ENCODE measurements around the gene MMP25.
A peak's percentile ranks its signal among the peaks of the same experiment; 100 is the strongest.

Gene MMP25

GRCh38 chr16:3058139-3059030, 12.0 kb downstream of the MMP25 start:
- H3K27ac ChIP-seq (ENCODE audit: low read depth, low read length, severe bottlenecking): no peak overlapping the region

GRCh38 chr16:3059041-3059722, 12.8 kb downstream of the MMP25 start:
- 1 to 2% methylated on average over 50 to 63 of the region's 67 CpGs for WGBS, 2 experiments (ENCODE audit: insufficient coverage in 2 of 2)
- H3K9me3 ChIP-seq (ENCODE audit: control insufficient read depth, low read length): no peaks in the 10 kb centered on the region
- no peaks in the 10 kb centered on the region for H3K36me3 ChIP-seq (ENCODE audit: control insufficient read depth, insufficient read depth, low read length)
- peaks cover 15% of the 10 kb centered on the region for H3K4me1 ChIP-seq (ENCODE audit: control insufficient read depth, insufficient read depth, low read length, poor library complexity, severe bottlenecking)
- peak overlapping the region; percentile 91 for H3K27ac ChIP-seq (ENCODE audit: low read depth, low read length, severe bottlenecking)
- peak overlapping the region; percentile 69 for H3K4me3 ChIP-seq (ENCODE audit: extremely low read depth, insufficient read depth, low read length, poor library complexity, severe bottlenecking)

More at GRCh38 chr16:3058139-3059030, 12.0 kb downstream of the MMP25 start:
- Histone ChIP-seq H3K36me3 (ENCODE audit: control insufficient read depth, insufficient read depth, low read length) (no peaks in the 10 kb centered on the region), H3K9me3 (ENCODE audit: control insufficient read depth, low read length) (no peaks in the 10 kb centered on the region), H3K4me1 (ENCODE audit: control insufficient read depth, insufficient read depth, low read length, poor library complexity, severe bottlenecking) (peaks cover 15% of the 10 kb centered on the region), H3K4me3 (ENCODE audit: extremely low read depth, insufficient read depth, low read length, poor library complexity, severe bottlenecking) (peak overlapping the region; percentile 69)
- 17 to 18% methylated on average over 45 to 49 of the region's 77 CpGs for WGBS, 2 experiments (ENCODE audit: insufficient coverage in 2 of 2)

DNA sequence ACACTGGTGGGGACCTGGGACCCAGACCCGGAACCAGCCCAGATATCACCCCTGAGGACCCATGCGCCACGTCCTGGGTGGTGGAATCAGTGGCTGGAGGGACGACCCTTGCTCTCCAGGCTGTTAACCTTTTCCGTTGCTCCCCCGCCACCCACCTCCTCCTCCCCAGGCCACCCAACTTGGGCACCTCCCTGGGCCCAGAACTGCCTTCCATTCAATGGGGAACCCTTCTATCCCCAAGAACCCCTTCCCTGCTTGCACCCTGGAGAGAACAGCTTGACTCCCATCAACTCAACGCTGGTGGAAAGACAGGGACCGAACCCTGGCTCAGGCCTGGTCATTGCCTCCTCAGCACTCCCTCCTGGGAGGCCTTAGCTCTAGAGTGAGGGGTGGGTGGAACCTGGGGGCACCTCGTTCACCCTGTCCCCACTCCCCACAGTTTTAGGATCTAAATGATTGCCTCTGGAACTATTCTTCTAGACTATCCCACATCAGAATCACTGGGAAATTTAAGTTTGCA, 13.4 kb downstream of the MMP25 start:
- Histone ChIP-seq H3K4me3 (ENCODE audit: extremely low read depth, insufficient read depth, low read length, poor library complexity, severe bottlenecking) (peak overlapping the region; percentile 69), H3K36me3 (ENCODE audit: control insufficient read depth, insufficient read depth, low read length) (no peaks in the 10 kb centered on the region), H3K27ac (ENCODE audit: low read depth, low read length, severe bottlenecking) (peak overlapping the region; percentile 91), H3K9me3 (ENCODE audit: control insufficient read depth, low read length) (no peaks in the 10 kb centered on the region), H3K4me1 (ENCODE audit: control insufficient read depth, insufficient read depth, low read length, poor library complexity, severe bottlenecking) (peaks cover 15% of the 10 kb centered on the region)
- 72 to 79% methylated on average over 6 of the region's 9 CpGs for WGBS, 2 experiments (ENCODE audit: insufficient coverage in 2 of 2)

- Histone ChIP-seq H3K4me3 (ENCODE audit: extremely low read depth, insufficient read depth, low read length, poor library complexity, severe bottlenecking) (no peak overlapping the region), H3K4me1 (ENCODE audit: control insufficient read depth, insufficient read depth, low read length, poor library complexity, severe bottlenecking) (peaks cover 15% of the 10 kb centered on the region), H3K27ac (ENCODE audit: low read depth, low read length, severe bottlenecking) (no peak overlapping the region), H3K9me3 (ENCODE audit: control insufficient read depth, low read length) (no peaks in the 10 kb centered on the region), H3K36me3 (ENCODE audit: control insufficient read depth, insufficient read depth, low read length) (no peaks in the 10 kb centered on the region)
- WGBS, 2 experiments (ENCODE audit: insufficient coverage in 2 of 2): 92 to 95% methylated on average over 9 to 10 of the region's 14 CpGs
Observed at GRCh38 chr16:3060339-3061127, 14.2 kb downstream of the MMP25 start.

DNA sequence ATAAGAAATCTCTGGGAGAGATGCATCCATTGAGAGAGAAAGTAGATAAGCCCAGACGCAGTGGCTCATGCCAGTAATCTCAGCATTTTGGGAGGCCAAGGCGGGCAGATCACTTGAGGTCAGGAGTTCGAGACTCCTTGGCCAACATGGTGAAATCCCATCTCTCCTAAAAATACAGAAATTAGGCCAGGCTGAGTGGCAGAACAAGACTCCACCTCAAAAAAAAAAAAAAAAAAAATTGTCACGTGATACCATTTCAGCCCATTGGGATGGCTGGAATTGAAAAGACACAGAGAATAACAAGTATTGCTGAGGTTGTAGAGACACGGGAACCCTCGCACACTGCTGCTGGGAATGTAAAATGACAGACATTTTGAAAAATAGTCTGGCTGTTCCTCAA, 16.2 kb downstream of the MMP25 start:
- Histone ChIP-seq H3K36me3 (ENCODE audit: control insufficient read depth, insufficient read depth, low read length) (no peaks in the 10 kb centered on the region), H3K4me1 (ENCODE audit: control insufficient read depth, insufficient read depth, low read length, poor library complexity, severe bottlenecking) (peaks cover 15% of the 10 kb centered on the region), H3K4me3 (ENCODE audit: extremely low read depth, insufficient read depth, low read length, poor library complexity, severe bottlenecking) (no peak overlapping the region), H3K9me3 (ENCODE audit: control insufficient read depth, low read length) (no peaks in the 10 kb centered on the region), H3K27ac (ENCODE audit: low read depth, low read length, severe bottlenecking) (no peak overlapping the region)
- WGBS, 2 experiments (ENCODE audit: insufficient coverage in 2 of 2): 96 to 97% methylated on average over 5 of the region's 6 CpGs

- WGBS, 2 experiments (ENCODE audit: insufficient coverage in 2 of 2): 86 to 89% methylated on average over 5 to 8 of the region's 8 CpGs
- Histone ChIP-seq H3K9me3 (ENCODE audit: control insufficient read depth, low read length) (no peaks in the 10 kb centered on the region), H3K4me3 (ENCODE audit: extremely low read depth, insufficient read depth, low read length, poor library complexity, severe bottlenecking) (no peak overlapping the region), H3K4me1 (ENCODE audit: control insufficient read depth, insufficient read depth, low read length, poor library complexity, severe bottlenecking) (peaks cover 12% of the 10 kb centered on the region), H3K36me3 (ENCODE audit: control insufficient read depth, insufficient read depth, low read length) (no peaks in the 10 kb centered on the region), H3K27ac (ENCODE audit: low read depth, low read length, severe bottlenecking) (no peak overlapping the region)
Observed at GRCh38 chr16:3063625-3064386, 17.4 kb downstream of the MMP25 start.

GRCh38 chr16:3065069-3065741, 18.8 kb downstream of the MMP25 start, which contains the start of gene IL32:
TSS of gene IL32 (plus strand) at chr16:3065640. CDS start at chr16:3065812, 172 bp downstream.
- no peak within 1 kb of the TSS for H3K4me3 ChIP-seq (ENCODE audit: extremely low read depth, insufficient read depth, low read length, poor library complexity, severe bottlenecking)
- H3K4me1 ChIP-seq (ENCODE audit: control insufficient read depth, insufficient read depth, low read length, poor library complexity, severe bottlenecking): peaks cover 4% of the 10 kb centered on the region
- WGBS, 2 experiments (ENCODE audit: insufficient coverage in 2 of 2): 81 to 92% methylated on average over 8 to 9 of the region's 13 CpGs

DNA sequence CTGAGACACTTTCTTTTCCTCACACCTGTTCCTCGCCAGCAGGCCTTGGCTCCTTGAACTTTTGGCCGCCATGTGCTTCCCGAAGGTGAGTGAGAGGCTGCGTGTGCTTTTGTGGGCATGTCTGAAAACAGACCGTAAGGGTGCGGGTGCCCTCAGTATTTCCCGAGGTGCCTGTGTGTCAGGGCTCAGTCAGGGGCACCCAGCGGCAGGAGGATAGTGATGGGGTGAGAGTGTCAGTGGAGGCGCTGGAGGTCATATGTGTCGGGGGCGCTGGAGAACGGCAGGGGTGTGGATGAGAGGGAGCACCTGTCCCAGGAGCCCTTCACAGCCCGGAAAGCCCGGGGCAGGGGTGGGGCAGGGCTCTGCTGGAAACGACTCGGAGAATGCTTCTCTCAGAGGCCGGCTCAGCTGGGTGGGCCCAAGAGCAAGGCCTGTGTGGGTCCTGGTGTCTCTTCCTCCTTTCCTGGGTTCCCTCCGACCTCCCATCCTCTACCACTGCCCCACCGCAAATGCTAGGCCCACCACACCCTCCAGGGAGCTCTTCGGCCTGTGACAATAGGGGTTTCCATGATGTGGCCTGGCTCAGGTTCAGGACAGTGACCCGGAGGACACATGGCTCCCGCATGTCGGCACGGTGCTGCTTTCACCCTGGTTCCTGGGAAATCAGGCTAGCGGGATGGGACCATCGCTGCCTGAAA, 19.5 kb downstream of the MMP25 start:
- Histone ChIP-seq H3K4me3 (ENCODE audit: extremely low read depth, insufficient read depth, low read length, poor library complexity, severe bottlenecking) (no peak overlapping the region), H3K36me3 (ENCODE audit: control insufficient read depth, insufficient read depth, low read length) (no peaks in the 10 kb centered on the region), H3K9me3 (ENCODE audit: control insufficient read depth, low read length) (no peaks in the 10 kb centered on the region), H3K27ac (ENCODE audit: low read depth, low read length, severe bottlenecking) (no peak overlapping the region), H3K4me1 (ENCODE audit: control insufficient read depth, insufficient read depth, low read length, poor library complexity, severe bottlenecking) (no peaks in the 10 kb centered on the region)
- WGBS, 2 experiments (ENCODE audit: insufficient coverage in 2 of 2): 90 to 95% methylated on average over 19 to 25 of the region's 26 CpGs

More at GRCh38 chr16:3065069-3065741, 18.8 kb downstream of the MMP25 start, which contains the start of gene IL32:
- H3K9me3 ChIP-seq (ENCODE audit: control insufficient read depth, low read length): no peaks in the 10 kb centered on the region
- no peaks in the 10 kb centered on the region for H3K36me3 ChIP-seq (ENCODE audit: control insufficient read depth, insufficient read depth, low read length)
- H3K27ac ChIP-seq (ENCODE audit: low read depth, low read length, severe bottlenecking): no peak within 1 kb of the TSS

DNA sequence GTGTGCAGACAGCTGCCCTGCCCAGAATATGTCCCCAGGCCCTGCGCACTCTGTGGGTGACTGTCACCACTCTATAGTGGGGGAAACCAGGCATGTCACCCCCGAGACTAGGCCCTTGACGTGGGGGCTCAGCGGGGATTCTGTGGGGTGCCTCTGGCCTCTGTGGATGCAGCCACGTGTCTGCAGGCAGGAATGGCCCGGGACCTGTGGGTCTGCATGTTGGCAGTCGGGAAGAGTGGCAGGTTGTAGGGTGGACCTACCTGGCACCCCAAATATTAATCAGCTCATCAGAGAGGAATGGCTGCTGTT, 20.0 kb downstream of the MMP25 start:
- Histone ChIP-seq H3K9me3 (ENCODE audit: control insufficient read depth, low read length) (no peaks in the 10 kb centered on the region), H3K27ac (ENCODE audit: low read depth, low read length, severe bottlenecking) (no peak overlapping the region)
- WGBS, 2 experiments (ENCODE audit: insufficient coverage in 2 of 2): 92 to 95% methylated on average over 4 to 7 of the region's 7 CpGs

More for the DNA sequence above, 20.0 kb downstream of the MMP25 start:
- Histone ChIP-seq H3K4me3 (ENCODE audit: extremely low read depth, insufficient read depth, low read length, poor library complexity, severe bottlenecking) (no peak overlapping the region), H3K4me1 (ENCODE audit: control insufficient read depth, insufficient read depth, low read length, poor library complexity, severe bottlenecking) (no peaks in the 10 kb centered on the region), H3K36me3 (ENCODE audit: control insufficient read depth, insufficient read depth, low read length) (no peaks in the 10 kb centered on the region)

Data from mesodermal cell (in vitro differentiated cells).